Lower leg skin (tissue), 4 donors: Measurements from ENCODE around the gene DGKD. TPM values are rescaled to one million over a fixed set of nuclear protein-coding genes. Genes with fewer than 3 reads are reported as not detected.
A peak's percentile ranks its signal among the peaks of the same experiment; 100 is the strongest.

ENCODE experiments used
- DNase-seq, 2 donors: peaks; one replicate each; pipeline ENCODE4 v3.0.0-alpha.2; 2019; ENCODE audit warnings: low spot score in 2 of 2
- H3K4me3 ChIP-seq: fragments of 200-600 bp; sonication (generic); 2 replicates; pipeline ENCODE4 v1.5.1; 2017; ENCODE audit warnings: mild to moderate bottlenecking, low read depth; ENCODE audit not compliant: poor library complexity, severe bottlenecking
- POLR2A ChIP-seq, 2 donors: fragments of 450-650 bp; IDR thresholded peaks; one replicate each; pipeline ENCODE4 v1.6.1; 2016 to 2017; ENCODE audit warnings: antibody characterized with exemption in 2 of 2, mild to moderate bottlenecking in 1 of 2, moderate library complexity in 1 of 2
- WGBS, 2 donors: methylation state at CpG; one replicate each; pipeline ENCODE4 v1.1.5; 2018; 5-methylcytosine and 5-hydroxymethylcytosine counted together
- intact Hi-C: fragments of 100-400 bp; cut with DNase I; formaldehyde crosslinking; loops from one replicate; pipeline ENCODE4 v1.15.0; 2023; ENCODE audit warnings: low total_unique reads
- total RNA-seq, 4 donors: library from RNA; depleted of rRNA; stranded (reverse); fragments of >200 nt; gene quantifications; one replicate each; pipeline ENCODE4 v1.1.0, GENCODE V29; 2016
- TF ChIP-seq, protein P1 (sequence below), 3 donors: fragments of 450-650 bp; IDR thresholded peaks; one replicate each; pipeline ENCODE4 v1.5.1; 2016; ENCODE audit warnings: antibody characterized with exemption in 3 of 3, mild to moderate bottlenecking in 3 of 3, moderate library complexity in 2 of 3

Gene DGKD
- total RNA-seq, 4 donors from 2014 or later: 5.8 to 15.2 (median 7.8) TPM

DNA sequence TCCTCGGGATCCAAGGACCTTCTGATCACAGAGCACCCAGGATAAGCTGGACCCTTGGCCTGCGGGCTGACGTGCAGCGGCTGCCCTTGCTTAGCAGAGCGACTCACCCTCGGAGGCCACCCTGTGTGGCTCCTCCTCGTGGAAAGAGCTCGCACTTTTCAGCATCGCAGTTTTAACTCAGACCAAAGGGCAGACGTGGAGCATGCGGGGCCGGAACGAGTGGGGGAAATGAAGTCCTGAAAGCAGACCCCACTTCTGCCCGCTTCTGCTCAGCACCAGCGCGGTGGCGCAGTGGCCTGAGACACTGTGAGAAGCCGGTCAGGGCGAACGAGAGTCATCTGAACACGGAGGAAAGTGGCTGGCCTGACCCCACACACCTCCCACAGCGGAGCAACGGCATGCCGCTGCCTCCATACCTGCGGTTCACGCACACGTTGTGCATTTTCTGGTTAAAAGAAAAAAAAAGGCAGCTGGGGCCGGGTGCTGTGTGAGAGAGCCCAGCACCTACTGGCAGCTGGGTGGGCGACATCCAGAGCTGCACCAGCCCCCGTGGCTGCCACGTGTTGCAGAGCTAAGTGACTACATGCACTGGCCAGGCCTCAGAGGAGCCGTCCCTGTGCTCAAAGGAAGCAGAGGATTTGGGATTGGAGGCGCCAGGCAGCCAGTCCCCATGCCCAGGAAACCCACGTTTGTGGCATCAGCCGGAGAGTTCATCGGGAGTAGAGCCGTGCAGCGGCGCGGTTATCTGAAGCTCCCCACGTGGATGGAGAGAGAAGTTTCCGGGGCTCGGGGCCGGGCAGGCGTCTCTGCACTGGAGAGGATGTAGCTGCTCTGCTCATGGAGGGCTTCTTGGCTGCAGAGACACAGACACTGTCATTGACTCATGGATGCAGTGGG, 122.6 kb downstream of the DGKD start:
- H3K4me3 ChIP-seq: no peak overlapping the region
- peak in 1 of 2 donors; percentile 82 for DNase-seq
- intact Hi-C loops: no loop called here
- TF ChIP-seq POLR2A (IDR thresholded peaks at IDR 0.05): no peak
- TF ChIP-seq, protein P1, sequence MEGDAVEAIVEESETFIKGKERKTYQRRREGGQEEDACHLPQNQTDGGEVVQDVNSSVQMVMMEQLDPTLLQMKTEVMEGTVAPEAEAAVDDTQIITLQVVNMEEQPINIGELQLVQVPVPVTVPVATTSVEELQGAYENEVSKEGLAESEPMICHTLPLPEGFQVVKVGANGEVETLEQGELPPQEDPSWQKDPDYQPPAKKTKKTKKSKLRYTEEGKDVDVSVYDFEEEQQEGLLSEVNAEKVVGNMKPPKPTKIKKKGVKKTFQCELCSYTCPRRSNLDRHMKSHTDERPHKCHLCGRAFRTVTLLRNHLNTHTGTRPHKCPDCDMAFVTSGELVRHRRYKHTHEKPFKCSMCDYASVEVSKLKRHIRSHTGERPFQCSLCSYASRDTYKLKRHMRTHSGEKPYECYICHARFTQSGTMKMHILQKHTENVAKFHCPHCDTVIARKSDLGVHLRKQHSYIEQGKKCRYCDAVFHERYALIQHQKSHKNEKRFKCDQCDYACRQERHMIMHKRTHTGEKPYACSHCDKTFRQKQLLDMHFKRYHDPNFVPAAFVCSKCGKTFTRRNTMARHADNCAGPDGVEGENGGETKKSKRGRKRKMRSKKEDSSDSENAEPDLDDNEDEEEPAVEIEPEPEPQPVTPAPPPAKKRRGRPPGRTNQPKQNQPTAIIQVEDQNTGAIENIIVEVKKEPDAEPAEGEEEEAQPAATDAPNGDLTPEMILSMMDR (IDR thresholded peaks at IDR 0.05): no peak
- WGBS, 2 donors: 93 to 95% methylated on average over 45 of the region's 45 CpGs

DNA sequence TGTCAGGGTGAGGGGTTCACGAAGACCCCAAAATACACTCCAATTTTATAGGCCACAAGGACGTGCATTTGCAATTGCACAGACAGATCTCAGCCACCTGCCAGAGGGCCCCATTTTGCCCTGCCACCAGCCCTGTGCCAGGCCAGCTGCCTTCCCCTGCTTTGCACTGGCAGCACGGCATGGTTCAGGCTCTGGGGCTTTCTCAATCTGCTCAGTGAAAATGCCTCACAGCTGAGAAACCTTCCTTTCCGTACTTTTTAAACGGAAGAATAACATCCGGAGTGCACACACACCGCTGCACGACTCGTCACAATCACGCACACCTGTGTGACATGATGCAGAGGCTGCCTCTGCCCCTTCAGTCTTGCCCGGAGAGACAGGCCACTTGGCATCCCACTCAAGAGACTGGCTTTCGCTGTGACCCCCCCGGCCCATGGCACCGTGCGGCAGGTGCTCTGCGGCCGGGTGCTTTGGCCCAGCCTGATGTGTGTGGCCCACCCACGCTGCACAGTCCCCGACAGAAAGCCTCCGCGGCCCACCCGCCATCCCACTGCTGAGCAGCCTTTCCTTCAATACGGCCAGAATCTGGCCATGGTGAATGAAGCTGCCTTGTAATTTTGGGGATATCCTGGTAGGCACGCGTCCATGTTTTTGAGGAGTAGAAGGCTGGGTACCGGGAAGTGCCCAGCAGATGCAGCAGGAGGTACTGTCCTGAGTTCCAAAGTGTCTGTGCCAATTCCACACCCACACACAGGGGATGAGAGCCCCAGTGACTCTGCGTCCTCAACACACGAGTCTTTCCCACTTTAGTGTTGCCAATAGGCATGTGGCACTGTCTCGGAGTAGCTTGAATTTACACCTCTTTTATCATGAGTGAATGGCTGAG, 123.5 kb downstream of the DGKD start:
- intact Hi-C loops: no loop called here

DNA sequence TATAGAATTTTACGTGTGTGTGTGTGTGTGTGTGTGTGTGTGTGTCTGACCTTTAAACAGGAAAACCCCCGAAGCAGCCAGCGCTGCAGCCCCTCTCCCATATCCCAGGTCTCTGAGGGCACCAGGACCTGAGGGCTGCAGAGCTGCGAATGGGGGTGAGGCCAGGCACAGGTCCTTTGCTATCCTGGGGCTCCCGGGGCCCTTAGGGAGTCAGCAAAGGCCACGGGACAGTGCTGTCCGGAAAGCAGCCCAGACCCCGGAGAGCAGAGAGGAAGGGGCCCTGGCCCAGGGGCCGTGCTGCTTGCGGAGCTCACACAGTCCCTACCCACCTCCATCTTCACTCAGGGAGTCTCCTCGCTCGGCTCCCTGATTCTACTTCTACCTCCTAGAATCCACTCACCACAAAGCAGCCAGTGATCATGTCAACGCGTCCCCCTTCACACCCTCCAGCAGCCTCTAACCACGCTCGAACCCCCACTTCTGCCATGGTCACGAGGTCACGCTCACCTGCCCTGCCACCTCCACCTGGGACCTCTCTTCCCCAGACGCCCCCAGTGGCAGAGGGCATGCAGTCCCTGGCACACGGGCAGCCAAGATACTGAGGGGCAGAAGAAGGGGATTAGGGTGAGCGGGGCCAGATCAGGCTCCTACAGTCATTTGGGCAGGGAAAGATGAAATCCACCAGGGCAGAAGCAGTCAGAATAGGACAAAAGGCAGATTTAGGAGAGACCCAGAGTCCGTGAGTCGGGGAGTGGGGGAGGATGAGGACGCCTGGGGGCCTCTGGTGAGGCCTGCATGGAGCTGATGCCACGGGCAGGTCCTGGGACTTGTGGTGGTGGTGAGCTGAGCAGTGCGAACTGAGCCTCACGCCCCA, 125.6 kb downstream of the DGKD start:
- TF ChIP-seq POLR2A (IDR thresholded peaks at IDR 0.05): no peak
- TF ChIP-seq, protein P1 (IDR thresholded peaks at IDR 0.05): no peak
- 82 to 84% methylated on average over 23 to 26 of the region's 27 CpGs for WGBS, 2 donors
- DNase-seq: peak in 1 of 2 donors; percentile 79
- intact Hi-C loops: loop anchor here (5.0 kb wide), 1 partner anchor 232 kb away; the partner anchor contains the start of gene UGT1A5
- H3K4me3 ChIP-seq: no peak overlapping the region

More for the DNA sequence above, 123.5 kb downstream of the DGKD start:
- no peak overlapping the region for H3K4me3 ChIP-seq
- peak in 1 of 2 donors; percentile 74 for DNase-seq
- WGBS, 2 donors: 93 to 95% methylated on average over 29 of the region's 29 CpGs
- TF ChIP-seq, protein P1 (IDR thresholded peaks at IDR 0.05): no peak
- no peak for TF ChIP-seq POLR2A (IDR thresholded peaks at IDR 0.05)

GRCh38 chr2:233480490-233481202, 126.4 kb downstream of the DGKD start:
- TF ChIP-seq, protein P1 (IDR thresholded peaks at IDR 0.05): no peak
- no peak for TF ChIP-seq POLR2A (IDR thresholded peaks at IDR 0.05)
- DNase-seq: peak; percentile 18 to 89
- WGBS, 2 donors: 50 to 55% methylated on average over 21 of the region's 21 CpGs
- intact Hi-C loops: loop anchor here (5.0 kb wide), 1 partner anchor 232 kb away; the partner anchor contains the start of gene UGT1A5
- no peak overlapping the region for H3K4me3 ChIP-seq
